Retinal pigment epithelial cell (primary cell): Measurements from ENCODE around the gene PLIN3.

ENCODE experiments used
- DNase-seq: peaks from one replicate; pipeline ENCODE4 v3.0.0-alpha.2; 2010; ENCODE audit warnings: low read depth
- H3K4me3 ChIP-seq: 2 replicates; pipeline ENCODE4 v1.5.1; 2011; ENCODE audit warnings: mild to moderate bottlenecking, low read length, control low read depth, moderate library complexity
- TF ChIP-seq, protein P1 (sequence below): conservative IDR thresholded peaks from 2 replicates; pipeline ENCODE4 v1.5.1; 2011; ENCODE audit warnings: low read depth, low read length, control low read depth, inconsistent platforms

PLIN3 gene

DNA sequence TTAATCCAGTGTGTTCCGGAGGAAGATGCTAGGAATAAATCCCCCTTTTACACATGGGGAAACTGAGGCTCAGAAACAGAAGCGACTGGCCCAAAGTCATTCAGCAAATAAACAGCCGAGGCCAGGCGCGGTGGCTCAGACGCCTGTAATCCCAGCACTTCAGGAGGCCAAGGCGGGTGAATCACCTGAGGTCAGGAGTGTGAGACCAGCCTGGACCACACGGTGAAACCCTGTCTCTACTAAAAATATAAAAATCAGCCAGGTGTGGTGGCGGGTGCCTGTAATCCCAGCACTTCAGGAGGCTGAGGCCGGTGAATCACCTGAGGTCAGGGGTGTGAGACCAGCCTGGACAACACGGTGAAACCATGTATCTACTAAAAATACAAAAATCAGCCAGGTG lies 11.6 kb upstream of the PLIN3 start:
- TF ChIP-seq, protein P1, sequence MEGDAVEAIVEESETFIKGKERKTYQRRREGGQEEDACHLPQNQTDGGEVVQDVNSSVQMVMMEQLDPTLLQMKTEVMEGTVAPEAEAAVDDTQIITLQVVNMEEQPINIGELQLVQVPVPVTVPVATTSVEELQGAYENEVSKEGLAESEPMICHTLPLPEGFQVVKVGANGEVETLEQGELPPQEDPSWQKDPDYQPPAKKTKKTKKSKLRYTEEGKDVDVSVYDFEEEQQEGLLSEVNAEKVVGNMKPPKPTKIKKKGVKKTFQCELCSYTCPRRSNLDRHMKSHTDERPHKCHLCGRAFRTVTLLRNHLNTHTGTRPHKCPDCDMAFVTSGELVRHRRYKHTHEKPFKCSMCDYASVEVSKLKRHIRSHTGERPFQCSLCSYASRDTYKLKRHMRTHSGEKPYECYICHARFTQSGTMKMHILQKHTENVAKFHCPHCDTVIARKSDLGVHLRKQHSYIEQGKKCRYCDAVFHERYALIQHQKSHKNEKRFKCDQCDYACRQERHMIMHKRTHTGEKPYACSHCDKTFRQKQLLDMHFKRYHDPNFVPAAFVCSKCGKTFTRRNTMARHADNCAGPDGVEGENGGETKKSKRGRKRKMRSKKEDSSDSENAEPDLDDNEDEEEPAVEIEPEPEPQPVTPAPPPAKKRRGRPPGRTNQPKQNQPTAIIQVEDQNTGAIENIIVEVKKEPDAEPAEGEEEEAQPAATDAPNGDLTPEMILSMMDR, result no peak
- no peak overlapping the region for H3K4me3 ChIP-seq
- DNase-seq, result no peak

DNA sequence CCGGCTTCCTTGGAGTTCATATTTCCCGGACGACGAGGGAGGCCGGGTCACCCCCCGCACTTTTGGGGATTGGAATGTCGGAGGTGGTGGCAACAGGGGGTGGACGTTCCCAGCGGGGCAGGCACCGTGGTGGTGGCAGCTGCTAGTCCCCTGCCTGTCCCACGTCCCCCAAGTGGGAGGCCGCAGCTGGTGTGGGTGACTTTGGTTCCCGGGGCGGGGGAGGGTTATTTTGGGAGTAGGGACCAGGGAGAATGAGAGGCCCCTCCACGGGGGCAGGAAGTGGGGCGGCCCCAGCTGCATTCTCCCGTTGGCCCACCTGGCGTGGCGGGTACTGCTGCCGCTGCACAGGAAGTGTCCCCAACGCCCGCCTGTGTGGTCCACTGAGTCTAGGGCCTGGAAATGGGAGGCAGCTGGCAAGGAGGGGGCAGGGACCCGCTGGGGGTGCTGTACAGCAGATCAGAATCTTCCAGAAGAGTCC lies 11.1 kb upstream of the PLIN3 start:
- DNase-seq, result no peak
- TF ChIP-seq, protein P1, result no peak
- H3K4me3 ChIP-seq, result no peak overlapping the region

DNA sequence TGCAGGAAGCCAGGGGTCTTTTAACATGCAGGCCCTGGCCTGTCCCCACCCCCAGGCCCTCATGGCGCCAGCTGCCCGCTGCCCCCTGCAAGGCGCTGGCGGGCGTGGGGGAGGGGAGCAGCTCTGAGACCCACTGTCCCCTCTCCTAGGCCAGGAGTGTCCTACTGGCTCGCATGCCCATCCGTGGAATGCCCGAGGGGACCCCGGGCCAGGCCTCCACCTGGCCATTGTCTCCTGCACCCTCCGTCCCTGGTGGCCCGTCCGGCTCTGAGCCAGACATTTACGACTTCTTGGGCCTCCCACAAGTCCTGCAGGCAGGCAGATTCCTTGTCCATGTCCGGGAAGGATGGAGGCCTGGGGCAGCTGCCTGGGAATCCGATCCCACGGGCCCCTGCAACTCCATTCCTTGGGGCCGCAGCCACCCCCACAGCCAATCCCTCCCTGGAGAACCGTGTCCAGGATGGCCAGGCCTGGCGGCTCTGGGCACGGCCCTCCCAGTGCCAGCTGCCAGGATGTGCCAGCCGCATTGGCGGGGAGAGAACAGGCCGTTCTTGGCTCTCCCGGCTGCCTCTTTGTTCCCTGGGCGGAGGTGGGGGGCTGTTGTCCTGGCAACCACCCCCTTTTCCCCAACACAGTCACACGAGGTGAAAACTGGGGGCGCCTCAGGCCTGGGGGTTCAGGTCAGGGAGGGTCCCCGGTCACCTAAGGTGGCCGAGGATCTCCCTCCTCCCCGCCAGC lies 10.5 kb upstream of the PLIN3 start:
- TF ChIP-seq, protein P1, result no peak
- DNase-seq, result no peak
- H3K4me3 ChIP-seq, result no peak overlapping the region

DNA sequence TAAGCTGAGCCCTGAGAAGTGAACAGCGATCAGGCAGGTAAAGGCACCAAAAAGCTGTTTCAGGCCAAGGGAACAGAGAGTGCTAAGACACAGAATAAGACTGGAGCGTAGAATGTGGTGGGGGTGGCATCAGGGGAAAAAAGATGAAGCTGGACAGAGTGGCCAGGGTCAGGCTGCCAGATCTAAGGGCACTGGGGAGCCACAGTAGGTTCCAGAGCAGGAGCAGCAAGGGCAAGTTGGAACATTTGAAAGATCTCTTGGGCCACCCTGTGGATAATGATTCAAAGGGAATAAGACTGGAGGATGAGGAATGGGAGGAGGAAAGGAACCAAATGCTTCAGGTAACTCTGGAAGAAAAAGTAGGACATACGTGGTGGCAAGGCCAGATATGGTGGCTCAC lies 6.5 kb upstream of the PLIN3 start:
- DNase-seq, result no peak
- H3K4me3 ChIP-seq, result no peak overlapping the region
- TF ChIP-seq, protein P1, result no peak

DNA sequence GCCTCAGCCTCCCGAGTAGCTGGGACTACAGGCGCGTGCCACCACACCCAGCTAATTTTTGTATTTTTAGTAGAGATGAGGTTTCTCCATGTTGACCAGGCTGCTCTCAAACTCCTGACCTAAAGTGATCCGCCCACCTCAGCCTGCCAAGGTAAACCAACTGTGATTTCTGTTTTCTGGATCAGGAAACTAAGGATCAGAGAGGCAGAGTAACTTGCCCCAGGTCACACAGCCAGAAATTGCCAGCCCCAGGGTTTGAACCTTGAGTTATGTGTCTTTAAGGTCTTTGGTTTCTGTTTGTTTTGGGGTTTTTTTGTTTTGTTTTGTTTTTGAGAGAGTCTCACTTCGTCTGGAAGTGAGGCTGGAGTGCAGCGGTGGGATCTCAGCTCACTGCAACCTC lies 4.2 kb upstream of the PLIN3 start:
- no peak for DNase-seq
- TF ChIP-seq, protein P1, result no peak
- H3K4me3 ChIP-seq, result no peak overlapping the region

DNA sequence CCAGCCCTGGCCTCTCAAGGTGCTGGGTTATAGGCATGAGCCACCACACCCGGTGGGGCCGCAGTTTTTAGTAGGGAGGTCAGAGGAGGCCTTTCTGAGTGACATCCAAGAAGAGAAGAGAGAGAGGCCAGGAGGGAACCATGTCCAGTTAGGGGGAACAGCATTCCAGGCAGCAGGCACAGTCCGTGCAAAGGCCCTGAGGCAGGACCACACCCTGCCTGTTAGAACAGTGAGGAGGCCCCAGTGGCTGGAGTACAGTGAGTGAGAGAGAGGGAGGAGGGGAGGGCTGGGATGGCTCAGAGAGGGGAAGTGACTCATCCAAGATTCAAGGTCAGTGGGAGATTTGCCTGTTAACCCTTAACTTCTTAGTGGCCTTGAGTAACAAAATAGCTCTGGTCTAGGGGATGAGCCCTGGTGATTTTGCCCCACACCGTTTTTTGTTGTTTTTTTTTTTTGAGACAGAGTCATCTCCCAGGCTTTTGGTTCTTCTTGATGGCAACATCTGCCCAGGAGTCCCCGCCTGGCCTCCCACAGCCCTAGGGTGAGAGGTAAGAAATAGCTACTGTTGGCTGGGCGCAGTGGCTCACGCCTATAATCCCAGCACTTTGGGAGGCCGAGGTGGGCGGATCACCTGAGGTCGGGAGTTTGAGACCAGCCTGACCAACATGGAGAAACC lies 2.7 kb upstream of the PLIN3 start:
- peak; percentile 40 for DNase-seq
- no peak overlapping the region for H3K4me3 ChIP-seq
- TF ChIP-seq, protein P1, result no peak

DNA sequence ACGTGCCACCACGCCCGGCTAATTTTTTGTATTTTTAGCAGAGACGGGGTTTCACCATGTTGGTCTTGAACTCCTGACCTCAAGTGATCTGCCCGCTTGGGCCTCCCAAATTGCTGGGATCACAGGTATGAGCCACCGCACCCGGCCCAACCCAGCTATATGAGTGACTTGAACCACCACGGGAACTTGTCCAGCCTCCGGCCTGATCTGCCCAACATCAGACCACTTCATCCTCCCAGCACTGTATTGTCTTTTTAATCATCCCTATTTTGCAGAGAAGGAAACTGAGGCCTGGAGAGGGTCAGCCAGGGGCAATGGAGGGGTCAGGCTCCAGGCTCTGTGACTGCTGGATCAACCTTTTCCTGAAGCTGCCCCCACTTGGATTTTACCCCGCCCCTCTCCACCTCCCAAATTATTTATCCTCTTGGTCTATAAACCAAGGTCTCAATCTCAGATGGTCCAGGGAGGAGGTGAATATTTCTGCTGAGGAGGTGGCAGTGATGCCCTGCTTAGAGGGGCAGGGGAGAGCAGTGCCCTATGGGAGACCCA lies 893 bp upstream of the PLIN3 start:
- TF ChIP-seq, protein P1, result no peak
- no peak for DNase-seq
- no peak overlapping the region for H3K4me3 ChIP-seq
